Smooth muscle cell (in vitro differentiated cells): Measurements from ENCODE around the gene COL4A6. TPM values are rescaled to one million over a fixed set of nuclear protein-coding genes. Genes with fewer than 3 reads are reported as not detected.

Experiments used
- DNase-seq: peaks from one replicate; lab custom pipeline; 2025; ENCODE audit not compliant: unreplicated experiment; lab: John Stamatoyannopoulos, UW
- H2AFZ ChIP-seq: fragments of 200-600 bp; sonication (generic); 2 replicates; pipeline ENCODE4 v1.6.0; 2016; ENCODE audit warnings: antibody characterized with exemption, low read depth, mild to moderate bottlenecking
- H3F3A ChIP-seq: fragments of 200-600 bp; sonication (generic); 2 replicates; pipeline ENCODE4 v1.6.0; 2017; ENCODE audit warnings: antibody characterized with exemption, low read depth
- H3K27ac ChIP-seq: fragments of 200-600 bp; sonication (generic); 2 replicates; pipeline ENCODE4 v1.5.1; 2016; ENCODE audit warnings: low read depth, mild to moderate bottlenecking
- H3K27me3 ChIP-seq: fragments of 200-600 bp; sonication (generic); 2 replicates; pipeline ENCODE4 v1.6.1; 2016; ENCODE audit warnings: low read depth, mild to moderate bottlenecking
- H3K36me3 ChIP-seq: fragments of 200-600 bp; sonication (generic); 2 replicates; pipeline ENCODE4 v1.5.1; 2016; ENCODE audit warnings: low read depth
- H3K4me1 ChIP-seq: fragments of 200-600 bp; sonication (generic); 2 replicates; pipeline ENCODE4 v1.5.1; 2016; ENCODE audit warnings: low read depth
- H3K4me2 ChIP-seq: fragments of 200-600 bp; sonication (generic); 2 replicates; pipeline ENCODE4 v1.6.0; 2016; ENCODE audit warnings: mild to moderate bottlenecking
- H3K4me3 ChIP-seq: fragments of 200-600 bp; sonication (generic); 2 replicates; pipeline ENCODE4 v1.5.1; 2016; ENCODE audit warnings: mild to moderate bottlenecking
- H3K79me2 ChIP-seq: fragments of 200-600 bp; sonication (generic); 2 replicates; pipeline ENCODE4 v1.6.0; 2016; ENCODE audit warnings: low read depth, mild to moderate bottlenecking
- H3K9ac ChIP-seq: fragments of 200-600 bp; sonication (generic); 2 replicates; pipeline ENCODE4 v1.6.0; 2016; ENCODE audit warnings: low read depth
- H3K9me3 ChIP-seq: fragments of 200-600 bp; sonication (generic); replicated peaks from 2 replicates; pipeline ENCODE4 v1.5.1; 2016; ENCODE audit warnings: low read depth
- H4K20me1 ChIP-seq: fragments of 200-600 bp; sonication (generic); 2 replicates; pipeline ENCODE4 v1.6.0; 2016; ENCODE audit warnings: low read depth
- WGBS: methylation state at CpG from one replicate; pipeline ENCODE4 v1.1.7; 2016; ENCODE audit warnings: low lambda C conversion rate; 5-methylcytosine and 5-hydroxymethylcytosine counted together
- polyA plus RNA-seq: library from polyadenylated mRNA; unstranded; fragments of >200 nt; fragmentation: Nextera tagmentation; extraction: Ambion mirVana; gene quantifications from 2 replicates; pipeline ENCODE4 v1.2.1, GENCODE V29; 2016
- total RNA-seq: library from RNA; depleted of rRNA; stranded (reverse); fragments of >200 nt; gene quantifications from 2 replicates; pipeline ENCODE4 v1.2.3, GENCODE V29; 2014
- TF ChIP-seq, protein P1 (sequence below): fragments of 200-600 bp; sonication (generic); IDR thresholded peaks from 2 replicates; pipeline ENCODE4 v1.5.1; 2017; ENCODE audit warnings: borderline replicate concordance, mild to moderate bottlenecking, antibody characterized with exemption; ENCODE audit not compliant: insufficient read depth, poor library complexity, severe bottlenecking

Gene COL4A6
- total and polyA plus RNA-seq, 2 experiments from 2014 or later = 10.2 to 15.1 TPM

DNA sequence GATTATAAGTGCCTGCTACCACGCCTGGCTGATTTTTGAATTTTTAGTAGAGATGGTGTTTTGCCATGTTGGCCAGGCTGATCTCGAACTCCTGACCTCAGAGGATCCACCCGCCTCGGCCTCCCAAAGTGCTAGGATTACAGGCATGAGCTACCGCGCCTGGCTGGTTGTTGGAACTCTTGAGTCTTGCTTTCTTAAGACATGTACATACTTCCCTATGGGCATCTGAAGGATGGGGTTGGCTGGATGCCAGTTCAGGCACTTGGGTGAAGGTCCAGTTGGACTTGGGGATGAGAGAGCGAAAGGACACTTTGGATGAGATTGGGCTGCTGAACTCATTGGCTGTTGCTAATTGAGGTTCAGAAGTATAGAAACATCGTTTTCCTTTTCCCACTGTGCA lies 306.2 kb downstream of the COL4A6 start:
- H3K4me3 ChIP-seq = no peak overlapping the region
- H3K27ac ChIP-seq = no peak overlapping the region
- H3K79me2 ChIP-seq = no peaks in the 10 kb centered on the region
- H3K27me3 ChIP-seq = no peaks in the 10 kb centered on the region
- no peak overlapping the region for H2AFZ ChIP-seq
- no peaks in the 10 kb centered on the region for H3K36me3 ChIP-seq
- 80% methylated on average over 8 of the region's 8 CpGs for WGBS
- H4K20me1 ChIP-seq = no peaks in the 10 kb centered on the region
- no peak for DNase-seq
- H3K4me2 ChIP-seq = no peak overlapping the region
- TF ChIP-seq, protein P1, sequence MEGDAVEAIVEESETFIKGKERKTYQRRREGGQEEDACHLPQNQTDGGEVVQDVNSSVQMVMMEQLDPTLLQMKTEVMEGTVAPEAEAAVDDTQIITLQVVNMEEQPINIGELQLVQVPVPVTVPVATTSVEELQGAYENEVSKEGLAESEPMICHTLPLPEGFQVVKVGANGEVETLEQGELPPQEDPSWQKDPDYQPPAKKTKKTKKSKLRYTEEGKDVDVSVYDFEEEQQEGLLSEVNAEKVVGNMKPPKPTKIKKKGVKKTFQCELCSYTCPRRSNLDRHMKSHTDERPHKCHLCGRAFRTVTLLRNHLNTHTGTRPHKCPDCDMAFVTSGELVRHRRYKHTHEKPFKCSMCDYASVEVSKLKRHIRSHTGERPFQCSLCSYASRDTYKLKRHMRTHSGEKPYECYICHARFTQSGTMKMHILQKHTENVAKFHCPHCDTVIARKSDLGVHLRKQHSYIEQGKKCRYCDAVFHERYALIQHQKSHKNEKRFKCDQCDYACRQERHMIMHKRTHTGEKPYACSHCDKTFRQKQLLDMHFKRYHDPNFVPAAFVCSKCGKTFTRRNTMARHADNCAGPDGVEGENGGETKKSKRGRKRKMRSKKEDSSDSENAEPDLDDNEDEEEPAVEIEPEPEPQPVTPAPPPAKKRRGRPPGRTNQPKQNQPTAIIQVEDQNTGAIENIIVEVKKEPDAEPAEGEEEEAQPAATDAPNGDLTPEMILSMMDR = no peak
- no peaks in the 10 kb centered on the region for H3F3A ChIP-seq
- no peaks in the 10 kb centered on the region for H3K9me3 ChIP-seq
- H3K4me1 ChIP-seq = no peaks in the 10 kb centered on the region
- H3K9ac ChIP-seq = no peak overlapping the region

DNA sequence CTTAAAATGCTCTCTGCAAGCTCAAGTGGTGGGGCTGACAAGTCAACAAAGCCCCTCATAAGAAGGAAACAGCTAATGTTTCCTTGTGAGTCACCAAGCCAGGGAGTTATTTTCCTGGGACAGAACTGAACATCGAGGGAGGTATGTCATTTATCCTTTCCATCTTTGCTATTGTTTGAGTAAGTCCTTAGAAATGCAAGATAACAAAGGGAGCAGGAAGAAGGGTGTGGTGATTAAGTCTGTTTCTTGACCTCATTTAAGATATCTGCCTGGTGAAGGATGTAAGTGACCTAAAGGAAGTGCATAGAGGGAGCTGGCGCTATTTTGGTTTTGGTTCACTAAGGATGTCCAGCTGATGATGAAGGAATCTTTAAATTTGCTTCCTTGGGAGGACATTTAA lies 306.8 kb downstream of the COL4A6 start:
- Histone ChIP-seq H3K9ac (no peak overlapping the region), H3K27ac (no peak overlapping the region), H3K4me1 (no peaks in the 10 kb centered on the region), H4K20me1 (no peaks in the 10 kb centered on the region), H3F3A (no peaks in the 10 kb centered on the region), H3K9me3 (no peaks in the 10 kb centered on the region), H3K79me2 (no peaks in the 10 kb centered on the region), H2AFZ (no peak overlapping the region), H3K4me3 (no peak overlapping the region), H3K36me3 (no peaks in the 10 kb centered on the region), H3K4me2 (no peak overlapping the region), H3K27me3 (no peaks in the 10 kb centered on the region)
- DNase-seq = no peak
- TF ChIP-seq, protein P1 = no peak
- 73% methylated on average over 2 of the region's 2 CpGs for WGBS

DNA sequence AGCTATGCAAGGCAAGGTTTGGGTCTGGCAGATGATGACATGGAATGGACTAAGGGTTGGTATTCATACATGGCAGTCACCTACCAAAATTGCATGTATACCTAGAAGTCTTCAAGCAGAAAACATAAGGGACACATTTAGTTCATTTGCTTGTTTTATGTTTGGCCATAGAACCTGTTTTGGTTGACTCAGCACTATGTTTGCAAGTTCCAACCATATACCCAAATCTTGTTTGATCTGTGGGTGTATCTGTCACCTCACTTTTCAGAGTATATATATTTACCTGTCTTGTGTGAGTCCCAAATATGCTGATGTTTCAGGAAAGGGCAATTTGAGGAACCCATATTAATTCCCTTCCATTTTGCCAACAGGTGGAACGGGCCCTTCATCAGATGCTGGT lies 307.3 kb downstream of the COL4A6 start:
- Histone ChIP-seq H3K79me2 (no peaks in the 10 kb centered on the region), H3K4me2 (no peak overlapping the region), H3K36me3 (no peaks in the 10 kb centered on the region), H3K27ac (no peak overlapping the region), H3K27me3 (no peaks in the 10 kb centered on the region), H3K9me3 (no peaks in the 10 kb centered on the region), H3K4me3 (no peak overlapping the region), H2AFZ (no peak overlapping the region), H3K9ac (no peak overlapping the region), H4K20me1 (no peaks in the 10 kb centered on the region), H3F3A (no peaks in the 10 kb centered on the region), H3K4me1 (no peaks in the 10 kb centered on the region)
- WGBS = 85% methylated on average over 1 of the region's 1 CpG
- TF ChIP-seq, protein P1 = no peak
- DNase-seq = no peak

DNA sequence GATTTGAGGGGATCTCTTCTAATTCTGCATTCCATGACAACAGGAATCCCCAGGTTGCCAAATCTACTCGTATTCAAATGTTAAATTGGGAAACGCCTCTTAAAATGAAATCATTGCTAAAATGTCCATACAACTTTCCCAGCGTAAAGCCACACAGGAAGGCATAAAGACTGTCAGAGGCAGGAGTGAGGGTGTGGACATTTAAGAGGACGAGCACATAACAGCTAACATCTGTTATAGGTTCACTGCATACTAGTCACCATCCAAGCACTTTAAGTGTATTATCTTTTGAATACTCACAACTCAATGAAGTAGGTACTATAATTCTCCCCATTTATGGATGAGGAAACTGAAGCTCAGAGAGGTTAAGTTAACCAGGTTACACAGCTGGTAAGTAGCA lies 311.1 kb downstream of the COL4A6 start:
- no peak overlapping the region for H3K27ac ChIP-seq
- H3K36me3 ChIP-seq = no peaks in the 10 kb centered on the region
- H3K9ac ChIP-seq = no peak overlapping the region
- TF ChIP-seq, protein P1 = no peak
- no peaks in the 10 kb centered on the region for H3K9me3 ChIP-seq
- H3K79me2 ChIP-seq = no peaks in the 10 kb centered on the region
- 74% methylated on average over 4 of the region's 4 CpGs for WGBS
- no peak overlapping the region for H3K4me2 ChIP-seq
- H4K20me1 ChIP-seq = no peaks in the 10 kb centered on the region
- no peak overlapping the region for H3K4me3 ChIP-seq
- H2AFZ ChIP-seq = no peak overlapping the region
- no peaks in the 10 kb centered on the region for H3K27me3 ChIP-seq
- peaks cover 14% of the 10 kb centered on the region for H3K4me1 ChIP-seq
- no peak for DNase-seq
- no peaks in the 10 kb centered on the region for H3F3A ChIP-seq
